GM21381 (cell line): ENCODE data around the gene PCYOX1L.

Experiments used
- ATAC-seq: cut with Tn5 transposase; IDR thresholded peaks from one replicate; pipeline ENCODE4 v1.9.1; 2021; ENCODE audit warnings: mild to moderate bottlenecking, moderate library complexity; ENCODE audit not compliant: unreplicated experiment

PCYOX1L gene

GRCh38 chr5:149333711-149334443, 24.0 kb upstream of the PCYOX1L start:
- no peak for ATAC-seq

DNA sequence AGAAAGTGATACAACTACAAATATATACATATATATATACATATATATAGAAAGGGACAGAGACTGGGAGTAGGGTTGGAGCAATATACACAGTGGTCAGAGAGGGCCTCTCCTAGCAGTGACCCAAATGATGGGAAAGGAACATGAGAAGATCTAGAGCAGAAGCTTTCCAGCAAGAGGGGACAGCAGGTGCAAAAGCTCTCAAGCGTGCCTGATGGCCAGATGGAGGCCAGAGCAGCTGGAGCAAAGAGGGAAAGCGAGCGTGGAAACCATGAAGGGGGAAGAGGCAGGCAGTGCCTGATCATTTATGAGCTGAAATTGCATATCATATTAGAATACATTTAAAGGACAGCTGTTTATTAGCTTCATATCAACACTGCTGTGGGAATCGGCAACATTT, 20.1 kb upstream of the PCYOX1L start:
- ATAC-seq = no peak

- no peak for ATAC-seq
Observed at GRCh38 chr5:149338364-149338763, 19.5 kb upstream of the PCYOX1L start.

DNA sequence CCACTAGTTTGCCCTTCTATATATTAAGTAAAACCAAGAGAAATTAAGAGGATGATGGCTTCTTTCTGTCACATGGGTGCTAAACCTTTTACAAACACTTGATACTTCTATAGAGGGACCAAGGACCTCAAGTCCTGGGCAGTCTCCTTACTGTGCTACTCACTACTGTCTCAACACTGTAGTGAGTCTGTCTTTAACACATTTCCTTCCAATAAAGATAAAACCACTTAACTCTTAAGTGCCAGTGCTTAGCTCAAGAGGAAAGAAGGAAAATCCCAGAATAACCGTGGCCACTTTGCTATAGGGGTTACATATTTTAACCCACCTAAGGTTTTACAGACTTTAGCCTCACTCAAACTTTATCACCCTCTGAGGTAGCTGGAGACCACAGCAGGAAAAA, 16.9 kb upstream of the PCYOX1L start:
- no peak for ATAC-seq

GRCh38 chr5:149341876-149342275, 16.0 kb upstream of the PCYOX1L start:
- no peak for ATAC-seq

DNA sequence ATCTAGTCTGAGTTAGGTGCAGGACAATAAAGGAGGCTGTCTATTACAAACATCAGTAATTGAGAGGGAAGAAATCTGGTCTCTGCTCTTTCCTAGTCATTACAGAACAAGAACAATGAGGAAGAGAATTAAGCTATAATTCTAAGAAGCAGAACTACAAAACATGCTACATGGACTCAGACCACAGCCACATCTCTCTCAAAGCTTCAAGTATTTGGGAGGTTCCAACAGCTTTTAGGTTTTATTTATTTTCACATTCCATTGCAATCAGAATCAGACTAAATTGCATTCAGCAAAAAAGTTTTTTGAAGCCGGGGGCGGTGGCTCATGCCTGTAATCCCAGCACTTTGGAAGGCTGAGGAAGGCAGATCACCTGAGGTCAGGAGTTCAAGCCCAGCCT, 13.7 kb upstream of the PCYOX1L start:
- ATAC-seq = no peak

- peak; percentile 98 for ATAC-seq
Observed at GRCh38 chr5:149345147-149345891, 12.5 kb upstream of the PCYOX1L start, which contains the start of gene GRPEL2. GRPEL2 (plus strand) TSS chr5:149345499; CDS start chr5:149345540, 41 bp downstream.

DNA sequence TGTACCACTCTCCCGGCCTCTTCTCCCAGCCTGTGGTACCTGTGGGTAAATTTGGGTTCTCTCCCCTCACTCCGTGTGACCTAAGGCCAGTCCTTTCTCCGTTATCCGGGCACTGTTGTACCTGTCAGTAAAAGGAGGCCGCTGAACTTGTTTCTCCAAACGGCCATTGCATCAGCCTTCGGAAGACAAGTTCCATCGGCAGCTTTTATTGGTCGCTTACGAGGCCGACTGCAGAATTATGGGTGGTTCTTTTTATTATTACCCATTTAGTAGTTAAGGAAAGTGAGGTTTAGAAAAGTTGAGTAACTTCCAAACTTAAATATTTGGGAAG, 12.0 kb upstream of the PCYOX1L start:
- peak; percentile 4 for ATAC-seq

DNA sequence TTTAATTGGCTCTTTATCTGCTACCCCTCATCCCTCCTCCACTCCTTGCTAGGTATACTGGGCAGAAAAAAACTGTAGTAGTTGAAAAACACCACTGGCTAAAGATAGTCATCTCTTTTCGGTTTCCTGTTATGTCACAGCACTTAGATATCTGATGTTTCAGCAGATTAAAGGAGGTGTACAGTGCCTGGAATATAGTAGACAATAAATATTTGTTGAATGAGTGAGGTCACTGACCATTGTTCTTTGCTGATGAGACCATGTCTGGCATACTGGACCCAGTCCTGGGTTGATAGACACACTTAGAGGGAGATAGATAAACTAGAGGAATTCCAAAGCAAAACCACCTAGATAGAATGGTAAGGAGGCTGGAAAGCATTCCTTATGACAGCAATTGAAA, 9.3 kb upstream of the PCYOX1L start:
- ATAC-seq = no peak

GRCh38 chr5:149349382-149349781, 8.5 kb upstream of the PCYOX1L start:
- ATAC-seq = no peak

DNA sequence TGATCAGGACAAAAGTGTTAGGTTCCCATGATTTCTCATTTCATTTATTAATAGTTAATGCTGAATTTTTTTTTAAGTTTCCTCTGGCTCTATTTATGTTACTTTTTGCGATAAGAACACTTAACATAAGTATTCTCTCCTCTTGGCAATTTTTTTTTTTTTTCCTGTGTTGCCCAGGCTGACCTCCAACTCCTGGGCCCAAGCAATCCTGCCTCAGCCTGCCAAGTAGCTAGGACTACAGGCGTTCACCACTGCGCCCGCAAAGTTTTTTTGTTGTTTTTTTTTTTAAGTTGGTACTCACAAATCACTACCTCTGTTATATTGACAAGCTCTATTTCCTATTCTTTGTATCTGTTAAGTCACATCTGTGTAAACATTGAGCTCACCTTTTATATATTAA, 5.7 kb upstream of the PCYOX1L start:
- ATAC-seq = no peak

DNA sequence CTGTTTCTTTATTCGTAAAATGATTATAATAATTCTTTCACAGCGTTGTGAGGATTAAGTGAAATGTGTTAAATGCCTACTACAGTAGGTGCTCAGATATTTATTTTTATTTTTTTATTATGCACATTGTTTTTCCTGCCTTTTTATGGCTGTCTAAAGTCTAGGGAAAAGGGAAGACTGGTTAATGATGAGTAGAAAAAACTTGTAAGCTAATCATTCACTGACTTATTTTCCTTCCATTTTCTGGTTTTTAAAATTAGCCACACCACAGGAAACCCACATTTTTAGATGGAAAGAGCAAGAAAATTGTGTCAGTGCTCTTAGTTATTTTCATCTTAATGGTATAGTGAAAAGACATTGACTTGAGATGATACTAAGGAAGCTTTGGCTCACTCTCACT, 3.9 kb upstream of the PCYOX1L start:
- ATAC-seq = no peak

DNA sequence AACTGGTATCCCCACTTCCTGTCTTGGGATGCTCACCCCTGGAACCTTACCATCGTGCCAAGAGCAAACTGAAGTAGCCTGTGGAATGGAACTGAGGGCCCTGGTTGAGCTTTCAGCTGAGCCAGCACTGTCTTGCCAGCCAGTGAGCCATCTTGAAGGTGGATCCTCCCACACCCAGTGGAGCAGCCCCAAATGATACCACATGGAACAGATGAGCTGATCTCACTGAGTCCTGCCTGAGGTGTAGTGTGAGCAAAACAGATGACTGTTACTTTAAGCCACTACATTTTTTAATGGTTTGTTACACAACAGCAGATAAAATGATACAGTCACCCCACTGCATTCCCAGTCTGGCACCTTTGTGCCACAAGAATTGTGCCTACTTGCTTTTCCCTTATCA, 2.2 kb upstream of the PCYOX1L start:
- ATAC-seq = no peak

DNA sequence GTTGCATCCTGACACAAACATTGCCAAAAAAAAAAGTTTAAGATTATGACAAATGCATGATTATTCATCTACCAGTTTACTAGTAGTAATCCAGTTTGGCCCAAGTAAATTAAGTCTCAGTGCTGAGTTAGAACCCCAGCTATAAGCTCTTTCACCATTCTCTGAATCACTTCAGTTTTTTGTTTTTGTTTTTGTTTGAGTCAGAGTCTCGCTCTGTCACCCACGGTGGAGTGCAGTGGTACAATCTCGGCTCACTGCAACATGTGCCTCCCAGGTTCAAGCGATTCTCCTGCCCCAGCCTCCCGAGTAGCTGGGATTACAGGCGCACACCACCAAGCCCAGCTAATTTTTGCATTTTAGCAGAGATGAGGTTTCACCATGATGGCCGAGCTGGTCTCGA, 1.5 kb upstream of the PCYOX1L start:
- ATAC-seq = no peak

- peak; percentile 7 for ATAC-seq
Observed at GRCh38 chr5:149358294-149358651, 427 bp downstream of the PCYOX1L start.

GRCh38 chr5:149358868-149359495, 1.1 kb downstream of the PCYOX1L start:
- ATAC-seq = no peak

DNA sequence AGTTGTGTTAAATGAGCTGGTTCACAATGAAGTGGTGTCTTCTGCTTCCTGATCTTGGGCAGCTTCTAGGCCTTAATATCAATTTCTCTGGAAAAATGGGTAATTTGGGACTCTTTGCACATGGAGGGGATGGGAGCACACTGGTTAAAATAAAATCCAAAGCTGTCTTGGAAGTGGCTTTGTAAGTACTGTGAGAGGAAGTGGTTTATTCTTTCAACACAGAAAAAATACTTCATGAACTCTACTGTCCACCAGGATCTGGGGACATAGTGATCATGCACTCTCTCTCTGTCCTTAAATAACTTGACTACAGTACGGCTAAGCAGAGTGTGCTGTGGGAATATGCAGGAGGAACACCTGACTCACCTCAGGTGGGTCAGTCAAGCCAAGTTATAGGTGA, 2.4 kb downstream of the PCYOX1L start:
- ATAC-seq = no peak

DNA sequence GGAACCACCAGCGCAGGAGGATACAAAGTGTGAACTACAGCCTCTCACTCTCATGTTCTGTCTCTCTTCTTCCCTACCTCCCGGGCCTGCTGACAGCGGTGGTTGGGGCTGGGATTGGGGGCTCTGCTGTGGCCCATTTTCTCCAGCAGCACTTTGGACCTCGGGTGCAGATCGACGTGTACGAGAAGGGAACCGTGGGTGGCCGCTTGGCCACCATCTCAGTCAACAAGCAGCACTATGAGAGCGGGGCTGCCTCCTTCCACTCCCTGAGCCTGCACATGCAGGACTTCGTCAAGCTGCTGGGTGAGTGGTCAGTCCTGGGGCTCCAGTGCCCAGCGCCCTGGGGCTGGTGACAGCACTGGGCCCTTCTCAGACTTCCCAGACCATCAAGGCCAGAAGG, 4.7 kb downstream of the PCYOX1L start:
- no peak for ATAC-seq

DNA sequence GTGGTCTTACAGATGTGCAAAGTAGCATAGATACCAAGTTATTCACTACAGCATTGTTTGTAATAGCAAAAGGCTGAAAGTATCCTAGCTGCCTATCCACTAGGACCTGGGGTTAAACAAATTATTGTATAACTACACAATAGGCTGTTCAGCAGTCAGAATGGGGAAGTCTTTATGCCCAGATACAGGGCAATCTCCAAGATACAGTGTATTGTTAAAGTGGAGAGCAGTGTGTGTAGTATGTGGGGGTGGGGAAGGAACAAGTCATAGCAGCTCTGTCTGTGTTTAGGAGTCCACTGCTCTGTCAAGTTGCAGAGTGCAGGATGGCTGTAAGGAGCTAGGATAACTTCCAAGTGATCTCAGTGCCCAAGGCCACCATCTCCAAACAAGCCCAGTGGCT, 5.5 kb downstream of the PCYOX1L start:
- ATAC-seq = no peak

GRCh38 chr5:149363936-149364335, 6.1 kb downstream of the PCYOX1L start:
- ATAC-seq = no peak

- ATAC-seq = no peak
Observed at GRCh38 chr5:149364719-149365118, 6.9 kb downstream of the PCYOX1L start.

- ATAC-seq = no peak
Observed at GRCh38 chr5:149365418-149365817, 7.6 kb downstream of the PCYOX1L start.
